ENCODE measurements around the gene NHSL2. TPM values are rescaled to one million over a fixed set of nuclear protein-coding genes. Genes with fewer than 3 reads are reported as not detected.

NHSL2 gene
- total RNA-seq, 4 donors from 2014 or later, result 1.6 to 6.0 (median 3.6) TPM

GRCh38 chrX:72001471-72001870 lies 90.8 kb downstream of the NHSL2 start:
- WGBS, 2 donors (ENCODE audit: low coverage in 1 of 2), result 59 to 73% methylated on average over 2 to 3 of the region's 3 CpGs
- intact Hi-C loops (cut with DNase I; ENCODE audit: low total_unique reads) (no loop called here), in situ Hi-C loops (cut with MboI; ENCODE audit: low pct_ligation_motif_present in 1 of 4, low pct_unique_long_range_greater_than_20kb in 1 of 4, low sequenced_read_pairs in 3 of 4) (loop anchor here (5.0 to 25.0 kb wide), 4 partner anchors 113 to 136 kb away; partner anchors contain the start of gene RTL5 (in 1 of the 4))
- Histone ChIP-seq H3K4me1 (no peaks in the 10 kb centered on the region), H3K27ac (no peak overlapping the region), H3K27me3 (no peaks in the 10 kb centered on the region), H3K9me3 (no peaks in the 10 kb centered on the region), H3K36me3 (no peaks in the 10 kb centered on the region), H3K4me3 (no peak overlapping the region)
- TF ChIP-seq CTCF (IDR thresholded peaks at IDR 0.05) (no peak), POLR2A (IDR thresholded peaks at IDR 0.05) (no peak), EP300 (IDR thresholded peaks at IDR 0.05; ENCODE audit: low read depth) (no peak), POLR2AphosphoS5 (IDR thresholded peaks at IDR 0.05) (no peak)
- DNase-seq, result no peak

GRCh38 chrX:72001906-72002305 lies 91.3 kb downstream of the NHSL2 start:
- intact Hi-C loops (cut with DNase I; ENCODE audit: low total_unique reads) (no loop called here), in situ Hi-C loops (cut with MboI; ENCODE audit: low pct_ligation_motif_present in 1 of 4, low pct_unique_long_range_greater_than_20kb in 1 of 4, low sequenced_read_pairs in 3 of 4) (loop anchor here (5.0 to 25.0 kb wide), 4 partner anchors 113 to 135 kb away; partner anchors contain the start of gene RTL5 (in 1 of the 4))

GRCh38 chrX:72002875-72003274 lies 92.2 kb downstream of the NHSL2 start:
- intact Hi-C loops (cut with DNase I; ENCODE audit: low total_unique reads), result no loop called here
- no peak for TF ChIP-seq EP300 (IDR thresholded peaks at IDR 0.05; ENCODE audit: low read depth)
- TF ChIP-seq POLR2A (IDR thresholded peaks at IDR 0.05), result no peak
- no peak for TF ChIP-seq POLR2AphosphoS5 (IDR thresholded peaks at IDR 0.05)
- no peak for TF ChIP-seq CTCF (IDR thresholded peaks at IDR 0.05)
- no peaks in the 10 kb centered on the region for H3K4me1 ChIP-seq
- H3K4me3 ChIP-seq, result no peak overlapping the region
- in situ Hi-C loops (cut with MboI; ENCODE audit: low pct_ligation_motif_present in 1 of 4, low pct_unique_long_range_greater_than_20kb in 1 of 4, low sequenced_read_pairs in 3 of 4), result loop anchor here (5.0 to 25.0 kb wide), 4 partner anchors 112 to 134 kb away; partner anchors contain the start of gene RTL5 (in 1 of the 4)
- WGBS, 2 donors (ENCODE audit: low coverage in 1 of 2), result 79 to 91% methylated on average over 4 to 6 of the region's 6 CpGs
- H3K27ac ChIP-seq, result no peak overlapping the region
- no peaks in the 10 kb centered on the region for H3K9me3 ChIP-seq
- no peaks in the 10 kb centered on the region for H3K36me3 ChIP-seq
- H3K27me3 ChIP-seq, result no peaks in the 10 kb centered on the region
- DNase-seq, result no peak

More at GRCh38 chrX:72001906-72002305, 91.3 kb downstream of the NHSL2 start:
- no peak for TF ChIP-seq EP300 (IDR thresholded peaks at IDR 0.05; ENCODE audit: low read depth)
- TF ChIP-seq POLR2AphosphoS5 (IDR thresholded peaks at IDR 0.05), result no peak
- no peak for TF ChIP-seq POLR2A (IDR thresholded peaks at IDR 0.05)
- TF ChIP-seq CTCF (IDR thresholded peaks at IDR 0.05), result no peak
- Histone ChIP-seq H3K27ac (no peak overlapping the region), H3K4me1 (no peaks in the 10 kb centered on the region), H3K9me3 (no peaks in the 10 kb centered on the region), H3K27me3 (no peaks in the 10 kb centered on the region), H3K4me3 (no peak overlapping the region), H3K36me3 (no peaks in the 10 kb centered on the region)
- no peak for DNase-seq
- 89% methylated on average over 2 of the region's 2 CpGs; no CpG with 5 or more reads in 1 of the 2 donors for WGBS, 2 donors (ENCODE audit: low coverage in 1 of 2)

GRCh38 chrX:72003811-72004750 lies 93.4 kb downstream of the NHSL2 start:
- intact Hi-C loops (cut with DNase I; ENCODE audit: low total_unique reads), result no loop called here
- Histone ChIP-seq H3K4me3 (no peak overlapping the region), H3K27me3 (no peaks in the 10 kb centered on the region), H3K9me3 (no peaks in the 10 kb centered on the region), H3K27ac (peak overlapping the region in 2 of 4 donors; percentile 6 to 34), H3K36me3 (no peaks in the 10 kb centered on the region), H3K4me1 (no peaks in the 10 kb centered on the region)
- in situ Hi-C loops (cut with MboI; ENCODE audit: low pct_ligation_motif_present in 1 of 4, low pct_unique_long_range_greater_than_20kb in 1 of 4, low sequenced_read_pairs in 3 of 4), result loop anchor here (5.0 to 25.0 kb wide), 4 partner anchors 111 to 133 kb away; partner anchors contain the start of gene RTL5 (in 1 of the 4)
- no peak for DNase-seq
- WGBS, 2 donors (ENCODE audit: low coverage in 1 of 2), result 52% methylated on average over 17 of the region's 17 CpGs; no CpG with 5 or more reads in 1 of the 2 donors
- no peak for TF ChIP-seq EP300 (IDR thresholded peaks at IDR 0.05; ENCODE audit: low read depth)
- TF ChIP-seq CTCF (IDR thresholded peaks at IDR 0.05), result peak in 1 of 5 experiments; percentile 10
